ENCODE results near the gene AHSP.

The AHSP gene

GRCh38 chr16:31487720-31488467 is 39.8 kb upstream of the AHSP start:
- H3K9ac ChIP-seq (ENCODE audit: low read length) = no peak overlapping the region
- H3K27me3 ChIP-seq (ENCODE audit: control insufficient read depth in 1 of 2, insufficient read depth in 2 of 2, low read length in 2 of 2) = peaks cover 9 to 29% of the 10 kb centered on the region in 2 donors
- peaks cover 14% of the 10 kb centered on the region for H3K4me1 ChIP-seq (ENCODE audit: insufficient read depth, low read length)
- peaks cover 25% of the 10 kb centered on the region for H3K36me3 ChIP-seq (ENCODE audit: insufficient read depth, low read length)
- peak overlapping the region; percentile 33 to 58 for H3K4me3 ChIP-seq (ENCODE audit: low read depth in 1 of 2, low read length in 2 of 2)
- H3K9me3 ChIP-seq (ENCODE audit: low read length) = no peaks in the 10 kb centered on the region
- no peak overlapping the region for H3K27ac ChIP-seq (ENCODE audit: low read depth, low read length)

- Histone ChIP-seq H3K27me3 (ENCODE audit: control insufficient read depth in 1 of 2, insufficient read depth in 2 of 2, low read length in 2 of 2) (peaks cover 9 to 29% of the 10 kb centered on the region in 2 donors), H3K4me1 (ENCODE audit: insufficient read depth, low read length) (peaks cover 14% of the 10 kb centered on the region), H3K4me3 (ENCODE audit: low read depth in 1 of 2, low read length in 2 of 2) (peak overlapping the region; percentile 33 to 58), H3K36me3 (ENCODE audit: insufficient read depth, low read length) (peaks cover 33% of the 10 kb centered on the region), H3K9ac (ENCODE audit: low read length) (no peak overlapping the region), H3K9me3 (ENCODE audit: low read length) (no peaks in the 10 kb centered on the region), H3K27ac (ENCODE audit: low read depth, low read length) (no peak overlapping the region)
Observed at GRCh38 chr16:31488468-31489297, 39.0 kb upstream of the AHSP start.

- Histone ChIP-seq H3K27me3 (ENCODE audit: control insufficient read depth in 1 of 2, insufficient read depth in 2 of 2, low read length in 2 of 2) (peaks cover 9 to 29% of the 10 kb centered on the region in 2 donors), H3K9me3 (ENCODE audit: low read length) (no peaks in the 10 kb centered on the region), H3K36me3 (ENCODE audit: insufficient read depth, low read length) (peaks cover 36% of the 10 kb centered on the region), H3K4me3 (ENCODE audit: low read depth in 1 of 2, low read length in 2 of 2) (no peak overlapping the region), H3K27ac (ENCODE audit: low read depth, low read length) (no peak overlapping the region), H3K9ac (ENCODE audit: low read length) (no peak overlapping the region), H3K4me1 (ENCODE audit: insufficient read depth, low read length) (peaks cover 14% of the 10 kb centered on the region)
Observed at GRCh38 chr16:31489298-31489564, 38.5 kb upstream of the AHSP start.

GRCh38 chr16:31489616-31490584 is 37.8 kb upstream of the AHSP start:
- Histone ChIP-seq H3K4me3 (ENCODE audit: low read depth in 1 of 2, low read length in 2 of 2) (no peak overlapping the region), H3K9me3 (ENCODE audit: low read length) (no peaks in the 10 kb centered on the region), H3K4me1 (ENCODE audit: insufficient read depth, low read length) (peaks cover 14% of the 10 kb centered on the region), H3K36me3 (ENCODE audit: insufficient read depth, low read length) (peaks cover 43% of the 10 kb centered on the region), H3K9ac (ENCODE audit: low read length) (no peak overlapping the region), H3K27me3 (ENCODE audit: control insufficient read depth in 1 of 2, insufficient read depth in 2 of 2, low read length in 2 of 2) (peaks cover 6 to 29% of the 10 kb centered on the region in 2 donors), H3K27ac (ENCODE audit: low read depth, low read length) (no peak overlapping the region)

- Histone ChIP-seq H3K9ac (ENCODE audit: low read length) (no peak overlapping the region), H3K27ac (ENCODE audit: low read depth, low read length) (no peak overlapping the region), H3K9me3 (ENCODE audit: low read length) (no peaks in the 10 kb centered on the region), H3K4me3 (ENCODE audit: low read depth in 1 of 2, low read length in 2 of 2) (no peak overlapping the region), H3K36me3 (ENCODE audit: insufficient read depth, low read length) (peaks cover 63% of the 10 kb centered on the region), H3K4me1 (ENCODE audit: insufficient read depth, low read length) (peaks cover 14% of the 10 kb centered on the region), H3K27me3 (ENCODE audit: control insufficient read depth in 1 of 2, insufficient read depth in 2 of 2, low read length in 2 of 2) (peaks cover 0 to 18% of the 10 kb centered on the region in 2 donors)
Observed at GRCh38 chr16:31491778-31492418, 35.8 kb upstream of the AHSP start.

GRCh38 chr16:31493506-31494125 is 34.1 kb upstream of the AHSP start:
- Histone ChIP-seq H3K27ac (ENCODE audit: low read depth, low read length) (no peak overlapping the region), H3K4me1 (ENCODE audit: insufficient read depth, low read length) (no peaks in the 10 kb centered on the region), H3K36me3 (ENCODE audit: insufficient read depth, low read length) (peaks cover 79% of the 10 kb centered on the region), H3K27me3 (ENCODE audit: control insufficient read depth in 1 of 2, insufficient read depth in 2 of 2, low read length in 2 of 2) (peaks cover 0 to 2% of the 10 kb centered on the region in 2 donors), H3K9ac (ENCODE audit: low read length) (no peak overlapping the region), H3K4me3 (ENCODE audit: low read depth in 1 of 2, low read length in 2 of 2) (no peak overlapping the region), H3K9me3 (ENCODE audit: low read length) (no peaks in the 10 kb centered on the region)

- no peaks in the 10 kb centered on the region for H3K4me1 ChIP-seq (ENCODE audit: insufficient read depth, low read length)
- H3K27me3 ChIP-seq (ENCODE audit: control insufficient read depth in 1 of 2, insufficient read depth in 2 of 2, low read length in 2 of 2) = no peaks in the 10 kb centered on the region
- peaks cover 86% of the 10 kb centered on the region for H3K36me3 ChIP-seq (ENCODE audit: insufficient read depth, low read length)
- H3K9me3 ChIP-seq (ENCODE audit: low read length) = no peaks in the 10 kb centered on the region
- no peak overlapping the region for H3K27ac ChIP-seq (ENCODE audit: low read depth, low read length)
- no peak overlapping the region for H3K9ac ChIP-seq (ENCODE audit: low read length)
- no peak overlapping the region for H3K4me3 ChIP-seq (ENCODE audit: low read depth in 1 of 2, low read length in 2 of 2)
Observed at GRCh38 chr16:31496670-31497069, 31.0 kb upstream of the AHSP start.

- no peak overlapping the region for H3K9ac ChIP-seq (ENCODE audit: low read length)
- H3K36me3 ChIP-seq (ENCODE audit: insufficient read depth, low read length) = peaks cover 68% of the 10 kb centered on the region
- H3K9me3 ChIP-seq (ENCODE audit: low read length) = no peaks in the 10 kb centered on the region
- no peak overlapping the region for H3K4me3 ChIP-seq (ENCODE audit: low read depth in 1 of 2, low read length in 2 of 2)
- H3K27me3 ChIP-seq (ENCODE audit: control insufficient read depth in 1 of 2, insufficient read depth in 2 of 2, low read length in 2 of 2) = no peaks in the 10 kb centered on the region
- H3K4me1 ChIP-seq (ENCODE audit: insufficient read depth, low read length) = no peaks in the 10 kb centered on the region
- H3K27ac ChIP-seq (ENCODE audit: low read depth, low read length) = no peak overlapping the region
Observed at GRCh38 chr16:31498493-31498892, 29.2 kb upstream of the AHSP start.

GRCh38 chr16:31499928-31500327 is 27.8 kb upstream of the AHSP start:
- Histone ChIP-seq H3K4me3 (ENCODE audit: low read depth in 1 of 2, low read length in 2 of 2) (no peak overlapping the region), H3K27me3 (ENCODE audit: control insufficient read depth in 1 of 2, insufficient read depth in 2 of 2, low read length in 2 of 2) (no peaks in the 10 kb centered on the region), H3K9me3 (ENCODE audit: low read length) (no peaks in the 10 kb centered on the region), H3K27ac (ENCODE audit: low read depth, low read length) (no peak overlapping the region), H3K4me1 (ENCODE audit: insufficient read depth, low read length) (no peaks in the 10 kb centered on the region), H3K9ac (ENCODE audit: low read length) (no peak overlapping the region), H3K36me3 (ENCODE audit: insufficient read depth, low read length) (peaks cover 56% of the 10 kb centered on the region)

GRCh38 chr16:31501226-31501965 is 26.3 kb upstream of the AHSP start:
- no peaks in the 10 kb centered on the region for H3K4me1 ChIP-seq (ENCODE audit: insufficient read depth, low read length)
- no peak overlapping the region for H3K4me3 ChIP-seq (ENCODE audit: low read depth in 1 of 2, low read length in 2 of 2)
- no peak overlapping the region for H3K27ac ChIP-seq (ENCODE audit: low read depth, low read length)
- no peak overlapping the region for H3K9ac ChIP-seq (ENCODE audit: low read length)
- H3K27me3 ChIP-seq (ENCODE audit: control insufficient read depth in 1 of 2, insufficient read depth in 2 of 2, low read length in 2 of 2) = no peaks in the 10 kb centered on the region
- peaks cover 54% of the 10 kb centered on the region for H3K36me3 ChIP-seq (ENCODE audit: insufficient read depth, low read length)
- H3K9me3 ChIP-seq (ENCODE audit: low read length) = no peaks in the 10 kb centered on the region

Data from muscle layer of colon (tissue), 2 donors.